ENCODE results near the gene COL20A1. TPM values are rescaled to one million over a fixed set of nuclear protein-coding genes. Genes with fewer than 3 reads are reported as not detected.

The COL20A1 gene
- total RNA-seq, 1 experiment from 2014 or later = 2.3 TPM

GRCh38 chr20:63292292-63292701 lies 689 bp upstream of the COL20A1 start:
- Histone ChIP-seq H2BK5ac (ENCODE audit: insufficient read length, low read length) (no peak overlapping the region), H3K18ac (ENCODE audit: insufficient read length, low read depth, low read length) (no peak overlapping the region), H3K79me1 (ENCODE audit: insufficient read depth, low read depth, low read length, poor library complexity, severe bottlenecking) (no peaks in the 10 kb centered on the region), H2BK20ac (ENCODE audit: low read depth, low read length, poor library complexity, severe bottlenecking) (no peak overlapping the region), H2AK5ac (ENCODE audit: insufficient read length, low read length) (no peak overlapping the region), H2BK15ac (ENCODE audit: low read depth, low read length) (no peak overlapping the region), H3K23ac (ENCODE audit: insufficient read length, low read depth, low read length) (no peak overlapping the region), H4K5ac (ENCODE audit: insufficient read length, low read depth, low read length) (no peak overlapping the region), H4K20me1 (ENCODE audit: control insufficient read depth, insufficient read depth, insufficient read length) (no peaks in the 10 kb centered on the region), H4K91ac (ENCODE audit: insufficient read length, low read depth, low read length) (no peak overlapping the region), H2BK120ac (ENCODE audit: low read depth, low read length, poor library complexity, severe bottlenecking) (no peak overlapping the region), H3K23me2 (ENCODE audit: insufficient read length, low read depth, low read length, poor library complexity, severe bottlenecking) (no peaks in the 10 kb centered on the region), H4K8ac (replicated peaks; ENCODE audit: insufficient read length, low read depth, low read length) (no peak overlapping the region), H3K14ac (ENCODE audit: insufficient read depth, low read length) (no peak overlapping the region; the same call in 1 of the 2 replicates), H2AFZ (ENCODE audit: low read length) (no peak overlapping the region), H3K4me2 (ENCODE audit: insufficient read depth, insufficient read length, low read length) (no peak overlapping the region), H3K27me3 (ENCODE audit: insufficient read depth, low read length) (no peaks in the 10 kb centered on the region), H3K27ac (ENCODE audit: insufficient read length, low read depth, low read length) (no peak overlapping the region), H3K9ac (ENCODE audit: extremely low read depth, insufficient read length, low read length) (no peak overlapping the region), H3K9me3 (ENCODE audit: control insufficient read depth, low read depth, low read length) (no peaks in the 10 kb centered on the region), H3T11ph (ENCODE audit: low read length) (no peak overlapping the region), H3K4ac (ENCODE audit: low read depth, low read length) (no peak overlapping the region), H3K4me1 (ENCODE audit: insufficient read depth, low read length) (no peaks in the 10 kb centered on the region; the same call in 1 of the 2 replicates), H3K56ac (ENCODE audit: insufficient read length, low read depth, low read length) (no peak overlapping the region), H3K79me2 (ENCODE audit: insufficient read depth, low read length) (no peaks in the 10 kb centered on the region), H2BK12ac (ENCODE audit: insufficient read length, low read depth, low read length) (no peak overlapping the region)
- H3K9me3 Mint-ChIP-seq = no peaks in the 10 kb centered on the region
- H3K27me3 Mint-ChIP-seq (ENCODE audit: low read depth) = peaks cover 10% of the 10 kb centered on the region
- DNase-seq = no peak
- no CpG with 5 or more reads among the region's 16 CpGs for WGBS (ENCODE audit: extremely low coverage, insufficient read length, low lambda C conversion rate)
- H3K36me3 Mint-ChIP-seq (ENCODE audit: insufficient read depth in 1 of 3, low read depth in 3 of 3) = peaks cover 3 to 18% (median 14%) of the 10 kb centered on the region in 3 experiments; a peak in 6 of 7 replicates
- H3K4me3 Mint-ChIP-seq = no peak overlapping the region
- H3K27ac Mint-ChIP-seq = peak overlapping the region in 1 of 3 experiments; percentile 80; a peak in 1 of 7 replicates
- peaks cover 9 to 26% of the 10 kb centered on the region in 2 experiments for H3K4me1 Mint-ChIP-seq
- TF ChIP-seq CTCF (conservative IDR thresholded peaks at IDR 0.05) = no peak

Data from H9 (cell line).